ENCODE data around the gene BICRA. TPM values are rescaled to one million over a fixed set of nuclear protein-coding genes. Genes with fewer than 3 reads are reported as not detected.

Gene BICRA
- total and polyA plus RNA-seq, 9 of the 15 experiments (the other 6 are each of a cell fraction or from before 2014, with no cell fraction given) = 0.01 to 8.8 (median 1.2) TPM

GRCh38 chr19:47600246-47601179 lies 8.4 kb upstream of the BICRA start (continued):
- no peak for TF ChIP-seq ATF3 (IDR thresholded peaks at IDR 0.05)
- 0 out of 2 replicates have a peak, but pooled peaks have one; percentile 62 for TF ChIP-seq ATF3 (CRISPR knock-in tag; conservative IDR thresholded peaks at IDR 0.05)
- TF ChIP-seq MITF (IDR thresholded peaks at IDR 0.05) = no peak
- peak; percentile 30; the same call in 1 of the 2 replicates for TF ChIP-seq CHCHD3 (CRISPR knock-in tag; IDR thresholded peaks at IDR 0.05)
- TF ChIP-seq FOXP1 (CRISPR knock-in tag; IDR thresholded peaks at IDR 0.05) = peak; percentile 100
- TF ChIP-seq ZNF311 (CRISPR knock-in tag; IDR thresholded peaks at IDR 0.05) = no peak
- no peak for TF ChIP-seq TBL1XR1 (IDR thresholded peaks at IDR 0.05; ENCODE audit: low read length in 2 of 2)
- no peak for TF ChIP-seq KAT2B (IDR thresholded peaks at IDR 0.05; ENCODE audit: low read depth, low read length)
- peak; percentile 100 for TF ChIP-seq HINFP (tag; conservative IDR thresholded peaks at IDR 0.05; ENCODE audit: low read depth)
- no peak for TF ChIP-seq ZNF174 (CRISPR knock-in tag; IDR thresholded peaks at IDR 0.05)
- no peak for TF ChIP-seq PML (IDR thresholded peaks at IDR 0.05; ENCODE audit: low read length)
- TF ChIP-seq ZNF324 (CRISPR knock-in tag; IDR thresholded peaks at IDR 0.05) = no peak
- no peak for TF ChIP-seq USF2 (CRISPR knock-in tag; IDR thresholded peaks at IDR 0.05)
- peak; percentile 78; the same call in 1 of the 2 replicates for TF ChIP-seq EHMT2 (IDR thresholded peaks at IDR 0.05)
- no peak for TF ChIP-seq E2F5 (CRISPR knock-in tag; IDR thresholded peaks at IDR 0.05)
- no peak for TF ChIP-seq ASH1L (IDR thresholded peaks at IDR 0.05; ENCODE audit: borderline replicate concordance, low read depth, partially characterized antibody)
- TF ChIP-seq CREB1 (IDR thresholded peaks at IDR 0.05) = peak; percentile 39
- TF ChIP-seq CREB1 (CRISPR knock-in tag; IDR thresholded peaks at IDR 0.05) = peak; percentile 74
- no peak for TF ChIP-seq ZBTB34 (CRISPR knock-in tag; IDR thresholded peaks at IDR 0.05)
- TF ChIP-seq SUPT5H (IDR thresholded peaks at IDR 0.05) = peak; percentile 81
- peak; percentile 97 for TF ChIP-seq ZNF511 (CRISPR knock-in tag; IDR thresholded peaks at IDR 0.05)

All from K562 (cell line).